Panc1 (cell line): ENCODE results near the gene CFAP210.

ENCODE experiments used
- POLR2AphosphoS5 ChIP-seq: IDR thresholded peaks from 2 replicates; pipeline ENCODE4 v1.6.1; 2012; ENCODE audit warnings: mild to moderate bottlenecking, low read depth, low read length, moderate library complexity
- SIN3A ChIP-seq: IDR thresholded peaks from 2 replicates; pipeline ENCODE4 v1.6.1; 2012; ENCODE audit warnings: low read depth, mild to moderate bottlenecking, low read length, moderate library complexity, borderline replicate concordance; ENCODE audit not compliant: insufficient read depth
- TF ChIP-seq, protein P1 (sequence below): fragments of 450-650 bp; IDR thresholded peaks from 2 replicates; pipeline ENCODE4 v1.5.1; 2017; ENCODE audit warnings: mild to moderate bottlenecking

- TF ChIP-seq POLR2AphosphoS5 (no peak), SIN3A (no peak)
- TF ChIP-seq, protein P1, sequence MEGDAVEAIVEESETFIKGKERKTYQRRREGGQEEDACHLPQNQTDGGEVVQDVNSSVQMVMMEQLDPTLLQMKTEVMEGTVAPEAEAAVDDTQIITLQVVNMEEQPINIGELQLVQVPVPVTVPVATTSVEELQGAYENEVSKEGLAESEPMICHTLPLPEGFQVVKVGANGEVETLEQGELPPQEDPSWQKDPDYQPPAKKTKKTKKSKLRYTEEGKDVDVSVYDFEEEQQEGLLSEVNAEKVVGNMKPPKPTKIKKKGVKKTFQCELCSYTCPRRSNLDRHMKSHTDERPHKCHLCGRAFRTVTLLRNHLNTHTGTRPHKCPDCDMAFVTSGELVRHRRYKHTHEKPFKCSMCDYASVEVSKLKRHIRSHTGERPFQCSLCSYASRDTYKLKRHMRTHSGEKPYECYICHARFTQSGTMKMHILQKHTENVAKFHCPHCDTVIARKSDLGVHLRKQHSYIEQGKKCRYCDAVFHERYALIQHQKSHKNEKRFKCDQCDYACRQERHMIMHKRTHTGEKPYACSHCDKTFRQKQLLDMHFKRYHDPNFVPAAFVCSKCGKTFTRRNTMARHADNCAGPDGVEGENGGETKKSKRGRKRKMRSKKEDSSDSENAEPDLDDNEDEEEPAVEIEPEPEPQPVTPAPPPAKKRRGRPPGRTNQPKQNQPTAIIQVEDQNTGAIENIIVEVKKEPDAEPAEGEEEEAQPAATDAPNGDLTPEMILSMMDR = no peak
Measured at GRCh38 chr2:169736902-169737301, 42.7 kb upstream of the CFAP210 start.
